DOHH2 (cell line): Measurements from ENCODE around the gene PTGR3.

ENCODE experiments used
- EZH2phosphoT487 ChIP-seq: fragments of 200-600 bp; sonication (generic); IDR thresholded peaks from 2 replicates; pipeline ENCODE4 v1.6.1; 2017; ENCODE audit warnings: borderline replicate concordance, mild to moderate bottlenecking, antibody characterized with exemption, low read length, moderate library complexity, mixed read lengths
- TF ChIP-seq, protein P1 (sequence below): fragments of 200-600 bp; sonication (generic); IDR thresholded peaks from one replicate; pipeline ENCODE4 v1.5.1; 2014; ENCODE audit warnings: antibody characterized with exemption, mild to moderate bottlenecking, low read depth, low read length; ENCODE audit not compliant: poor library complexity, severe bottlenecking

DNA sequence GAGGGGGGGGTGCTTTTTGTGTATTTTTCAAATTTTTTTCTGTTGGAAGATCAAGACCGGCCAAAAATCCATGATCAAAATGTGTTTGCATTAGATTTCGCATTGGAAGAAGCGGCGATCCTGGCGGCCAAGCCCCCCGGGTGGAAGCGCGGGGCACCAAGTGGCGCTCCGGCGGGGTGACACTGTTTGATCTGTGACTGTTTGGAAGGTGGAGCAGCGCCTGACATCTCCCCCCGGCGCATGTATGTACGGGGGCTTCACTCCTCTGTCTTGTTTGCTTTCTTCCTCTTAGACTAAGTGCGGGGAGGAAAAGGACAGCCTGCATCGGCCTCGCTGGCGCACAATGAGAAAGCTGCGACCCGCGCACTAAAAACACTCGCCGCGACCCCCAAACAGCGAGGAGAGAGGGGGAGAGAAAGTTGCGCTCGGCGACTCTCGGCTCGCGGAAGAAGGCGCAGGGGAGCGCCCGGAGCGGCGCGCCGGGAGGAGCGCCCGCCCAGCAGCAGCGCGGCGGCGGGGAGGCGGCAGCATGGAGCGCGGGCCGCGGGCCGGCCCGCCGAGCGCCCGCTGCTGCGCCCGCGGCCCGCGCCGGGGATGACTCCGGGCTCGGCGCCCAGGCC is 2.2 kb upstream of the PTGR3 start:
- TF ChIP-seq, protein P1, sequence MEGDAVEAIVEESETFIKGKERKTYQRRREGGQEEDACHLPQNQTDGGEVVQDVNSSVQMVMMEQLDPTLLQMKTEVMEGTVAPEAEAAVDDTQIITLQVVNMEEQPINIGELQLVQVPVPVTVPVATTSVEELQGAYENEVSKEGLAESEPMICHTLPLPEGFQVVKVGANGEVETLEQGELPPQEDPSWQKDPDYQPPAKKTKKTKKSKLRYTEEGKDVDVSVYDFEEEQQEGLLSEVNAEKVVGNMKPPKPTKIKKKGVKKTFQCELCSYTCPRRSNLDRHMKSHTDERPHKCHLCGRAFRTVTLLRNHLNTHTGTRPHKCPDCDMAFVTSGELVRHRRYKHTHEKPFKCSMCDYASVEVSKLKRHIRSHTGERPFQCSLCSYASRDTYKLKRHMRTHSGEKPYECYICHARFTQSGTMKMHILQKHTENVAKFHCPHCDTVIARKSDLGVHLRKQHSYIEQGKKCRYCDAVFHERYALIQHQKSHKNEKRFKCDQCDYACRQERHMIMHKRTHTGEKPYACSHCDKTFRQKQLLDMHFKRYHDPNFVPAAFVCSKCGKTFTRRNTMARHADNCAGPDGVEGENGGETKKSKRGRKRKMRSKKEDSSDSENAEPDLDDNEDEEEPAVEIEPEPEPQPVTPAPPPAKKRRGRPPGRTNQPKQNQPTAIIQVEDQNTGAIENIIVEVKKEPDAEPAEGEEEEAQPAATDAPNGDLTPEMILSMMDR: no peak
- no peak for TF ChIP-seq EZH2phosphoT487
